ENCODE measurements around the gene SURF1. TPM values are rescaled to one million over a fixed set of nuclear protein-coding genes. Genes with fewer than 3 reads are reported as not detected.

SURF1 gene
- total RNA-seq, 4 donors from 2014 or later: 20.1 to 54.3 (median 36.3) TPM

DNA sequence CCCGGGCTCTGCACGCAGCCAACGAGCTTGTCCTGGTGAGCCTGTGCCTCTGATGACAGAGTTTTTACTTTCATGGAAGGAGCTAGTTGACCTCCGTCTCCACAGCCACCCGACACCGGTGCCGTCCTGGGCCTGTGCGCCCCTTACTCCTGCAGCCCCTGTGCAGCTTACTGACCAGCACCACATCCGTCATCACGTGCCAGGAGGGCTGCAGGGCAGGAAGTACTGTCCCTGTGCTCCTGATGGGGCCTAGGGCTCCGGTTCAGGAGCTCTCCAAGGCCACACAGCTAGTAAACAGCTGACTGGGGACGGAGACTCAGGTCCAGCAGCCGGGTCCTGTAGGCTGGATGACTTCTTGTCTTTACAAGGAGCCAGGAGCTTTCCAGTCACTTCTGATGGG, 30.1 kb upstream of the SURF1 start:
- WGBS, 2 donors: 86 to 96% methylated on average over 10 to 13 of the region's 13 CpGs
- no peak for TF ChIP-seq POLR2A (IDR thresholded peaks at IDR 0.05)
- TF ChIP-seq, protein P1, sequence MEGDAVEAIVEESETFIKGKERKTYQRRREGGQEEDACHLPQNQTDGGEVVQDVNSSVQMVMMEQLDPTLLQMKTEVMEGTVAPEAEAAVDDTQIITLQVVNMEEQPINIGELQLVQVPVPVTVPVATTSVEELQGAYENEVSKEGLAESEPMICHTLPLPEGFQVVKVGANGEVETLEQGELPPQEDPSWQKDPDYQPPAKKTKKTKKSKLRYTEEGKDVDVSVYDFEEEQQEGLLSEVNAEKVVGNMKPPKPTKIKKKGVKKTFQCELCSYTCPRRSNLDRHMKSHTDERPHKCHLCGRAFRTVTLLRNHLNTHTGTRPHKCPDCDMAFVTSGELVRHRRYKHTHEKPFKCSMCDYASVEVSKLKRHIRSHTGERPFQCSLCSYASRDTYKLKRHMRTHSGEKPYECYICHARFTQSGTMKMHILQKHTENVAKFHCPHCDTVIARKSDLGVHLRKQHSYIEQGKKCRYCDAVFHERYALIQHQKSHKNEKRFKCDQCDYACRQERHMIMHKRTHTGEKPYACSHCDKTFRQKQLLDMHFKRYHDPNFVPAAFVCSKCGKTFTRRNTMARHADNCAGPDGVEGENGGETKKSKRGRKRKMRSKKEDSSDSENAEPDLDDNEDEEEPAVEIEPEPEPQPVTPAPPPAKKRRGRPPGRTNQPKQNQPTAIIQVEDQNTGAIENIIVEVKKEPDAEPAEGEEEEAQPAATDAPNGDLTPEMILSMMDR (IDR thresholded peaks at IDR 0.05): no peak
- no peak overlapping the region for H3K4me3 ChIP-seq (ENCODE audit: low read depth, poor library complexity, severe bottlenecking)
- no peak for DNase-seq (ENCODE audit: low spot score in 2 of 2)
- intact Hi-C loops (cut with DNase I; ENCODE audit: low total_unique reads): no loop called here

DNA sequence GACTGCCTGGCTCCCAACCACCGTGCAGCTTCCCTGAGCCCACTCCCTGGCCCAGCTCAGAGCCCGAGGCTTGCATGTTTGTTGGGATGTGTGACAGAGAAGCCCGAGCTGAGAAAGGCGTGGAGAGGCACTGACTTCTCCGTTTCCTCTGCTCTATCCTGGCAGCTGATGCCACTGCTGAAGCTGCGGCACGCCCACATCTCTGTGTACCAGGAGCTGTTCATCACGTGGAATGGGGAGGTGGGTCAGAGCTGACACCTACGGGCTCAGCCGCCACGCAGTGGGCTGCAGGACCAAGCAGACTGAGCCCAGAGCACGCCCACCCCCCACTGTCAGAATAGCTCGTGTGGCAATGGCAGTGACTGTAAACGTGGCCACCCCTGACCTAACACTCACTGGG, 29.2 kb upstream of the SURF1 start:
- TF ChIP-seq POLR2A (IDR thresholded peaks at IDR 0.05): no peak
- TF ChIP-seq, protein P1 (IDR thresholded peaks at IDR 0.05): no peak
- intact Hi-C loops (cut with DNase I; ENCODE audit: low total_unique reads): no loop called here
- WGBS, 2 donors: 76 to 78% methylated on average over 7 to 14 of the region's 14 CpGs
- no peak for DNase-seq (ENCODE audit: low spot score in 2 of 2)
- no peak overlapping the region for H3K4me3 ChIP-seq (ENCODE audit: low read depth, poor library complexity, severe bottlenecking)

DNA sequence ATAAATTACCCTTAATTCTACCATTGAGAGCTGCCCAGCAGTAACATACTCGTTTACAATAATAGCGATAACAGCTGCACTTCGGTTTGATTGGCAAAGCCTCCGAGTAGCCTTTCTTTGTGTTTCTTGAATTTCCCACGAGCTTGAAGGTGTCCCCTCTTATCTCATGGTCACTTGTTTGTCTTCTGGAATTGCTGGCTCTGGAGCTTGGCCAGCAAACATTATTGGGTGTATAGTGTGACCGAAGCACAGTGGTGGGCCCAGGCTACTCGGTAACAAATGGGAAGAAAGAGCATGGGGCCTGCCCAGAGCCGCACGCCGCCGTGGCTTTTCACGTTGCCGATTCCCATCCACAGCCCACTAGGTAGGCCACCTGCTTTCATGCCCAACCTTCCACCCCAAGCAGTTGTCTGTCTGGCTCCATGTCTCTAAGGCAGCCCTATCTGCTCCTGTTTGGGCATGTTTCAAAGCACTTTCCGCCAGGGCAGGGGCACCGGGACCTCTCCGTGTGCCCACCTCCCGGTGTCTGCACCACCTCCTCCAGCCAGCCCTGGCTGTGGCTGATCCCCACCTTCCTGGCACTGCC, 28.5 kb upstream of the SURF1 start:
- DNase-seq (ENCODE audit: low spot score in 2 of 2): no peak
- no peak overlapping the region for H3K4me3 ChIP-seq (ENCODE audit: low read depth, poor library complexity, severe bottlenecking)
- TF ChIP-seq, protein P1 (IDR thresholded peaks at IDR 0.05): no peak
- no peak for TF ChIP-seq POLR2A (IDR thresholded peaks at IDR 0.05)
- 90 to 92% methylated on average over 17 of the region's 17 CpGs for WGBS, 2 donors
- intact Hi-C loops (cut with DNase I; ENCODE audit: low total_unique reads): no loop called here

DNA sequence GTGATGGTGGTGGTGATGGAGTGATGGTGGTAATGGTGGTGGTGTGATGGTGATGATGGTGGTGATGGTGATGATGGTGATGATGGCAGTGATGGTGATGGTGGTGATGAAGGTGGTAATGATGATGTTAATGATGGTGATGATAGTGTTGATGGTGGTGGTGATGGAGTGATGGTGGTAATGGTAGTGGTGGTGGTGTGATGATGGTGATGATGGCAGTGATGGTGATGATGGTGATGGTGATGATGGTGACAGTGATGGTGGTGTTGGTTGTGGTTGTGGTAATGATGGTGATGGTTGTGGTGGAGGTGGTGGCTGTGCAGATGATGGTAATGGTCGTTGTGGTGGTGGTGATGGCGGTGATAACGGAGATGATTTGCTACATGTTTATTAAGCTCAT, 27.2 kb upstream of the SURF1 start:
- intact Hi-C loops (cut with DNase I; ENCODE audit: low total_unique reads): no loop called here
- no peak for TF ChIP-seq POLR2A (IDR thresholded peaks at IDR 0.05)
- TF ChIP-seq, protein P1 (IDR thresholded peaks at IDR 0.05): peak in 1 of 3 donors; percentile 33
- no peak overlapping the region for H3K4me3 ChIP-seq (ENCODE audit: low read depth, poor library complexity, severe bottlenecking)
- WGBS, 2 donors: 91 to 95% methylated on average over 3 of the region's 3 CpGs
- DNase-seq (ENCODE audit: low spot score in 2 of 2): no peak

DNA sequence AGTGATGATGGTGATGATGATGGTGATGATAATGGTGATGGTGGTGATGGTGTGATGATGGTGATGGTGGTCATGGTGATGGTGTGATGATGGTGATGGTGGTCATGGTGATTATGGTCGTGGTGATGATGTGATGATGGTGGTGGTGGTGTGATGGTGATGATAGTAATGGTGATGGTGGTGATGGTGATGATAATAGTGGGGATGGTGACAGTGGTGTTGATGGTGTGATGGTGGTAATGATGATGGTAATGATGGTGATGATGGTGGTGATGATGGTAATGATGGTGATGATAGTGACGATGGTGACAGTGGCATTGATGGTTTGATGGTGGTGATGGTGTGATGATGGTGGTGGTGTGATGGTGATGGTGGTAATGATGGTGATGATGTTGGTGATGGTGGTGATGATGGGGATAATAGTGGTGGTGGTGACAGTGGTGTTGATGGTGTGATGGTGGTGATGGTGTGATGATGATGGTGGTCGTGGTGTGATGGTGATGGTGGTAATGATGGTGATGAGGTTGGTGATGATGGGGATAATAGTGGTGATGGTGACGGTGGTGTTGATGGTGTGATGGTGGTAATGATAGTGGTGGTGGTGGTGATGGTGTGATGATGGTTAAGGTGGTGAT, 26.3 kb upstream of the SURF1 start:
- TF ChIP-seq, protein P1 (IDR thresholded peaks at IDR 0.05): peak in 1 of 3 donors; percentile 3
- no peak for TF ChIP-seq POLR2A (IDR thresholded peaks at IDR 0.05)
- DNase-seq (ENCODE audit: low spot score in 2 of 2): no peak
- WGBS, 2 donors: 89 to 90% methylated on average over 4 of the region's 4 CpGs
- intact Hi-C loops (cut with DNase I; ENCODE audit: low total_unique reads): no loop called here
- no peak overlapping the region for H3K4me3 ChIP-seq (ENCODE audit: low read depth, poor library complexity, severe bottlenecking)
